ENCODE data around the gene FOXP1. TPM values are rescaled to one million over a fixed set of nuclear protein-coding genes. Genes with fewer than 3 reads are reported as not detected.

The FOXP1 gene
- total RNA-seq, 1 experiment from 2014 or later, result 334 TPM

GRCh38 chr3:71228156-71228866, 355.2 kb downstream of the FOXP1 start:
- no peak overlapping the region for H2AFZ ChIP-seq (ENCODE audit: low read length)
- H3K9me3 ChIP-seq (ENCODE audit: low read length), result no peaks in the 10 kb centered on the region
- no peaks in the 10 kb centered on the region for H3K27me3 ChIP-seq (ENCODE audit: low read length)
- no peak overlapping the region for H3K4me2 ChIP-seq (ENCODE audit: low read depth, low read length, poor library complexity, severe bottlenecking)
- H4K20me1 ChIP-seq (ENCODE audit: insufficient read depth, low read depth, low read length), result peaks cover 14% of the 10 kb centered on the region; the same call in 1 of the 2 replicates
- no peak for DNase-seq
- no peak overlapping the region for H3K9ac ChIP-seq (ENCODE audit: low read length)
- no peak overlapping the region for H3K27ac ChIP-seq (ENCODE audit: low read length)
- H3K36me3 ChIP-seq (ENCODE audit: insufficient read depth, low read length), result peaks cover 37% of the 10 kb centered on the region; the same call in 1 of the 2 replicates
- H3K4me3 ChIP-seq (ENCODE audit: low read length), result no peak overlapping the region
- H3K4me1 ChIP-seq (ENCODE audit: low read length), result peaks cover 80% of the 10 kb centered on the region
- no peaks in the 10 kb centered on the region for H3K9me2 ChIP-seq (replicated peaks; ENCODE audit: insufficient read depth, low read length)
- peaks cover 97% of the 10 kb centered on the region for H3K79me2 ChIP-seq (ENCODE audit: low read length)

GRCh38 chr3:71227270-71227661, 356.3 kb downstream of the FOXP1 start:
- H3K27ac ChIP-seq (ENCODE audit: low read length), result peak overlapping the region; percentile 45; the same call in 1 of the 2 replicates
- no peaks in the 10 kb centered on the region for H3K27me3 ChIP-seq (ENCODE audit: low read length)
- peaks cover 97% of the 10 kb centered on the region for H3K79me2 ChIP-seq (ENCODE audit: low read length)
- H3K4me1 ChIP-seq (ENCODE audit: low read length), result peaks cover 77% of the 10 kb centered on the region
- H3K9me3 ChIP-seq (ENCODE audit: low read length), result no peaks in the 10 kb centered on the region
- no peak overlapping the region for H3K4me3 ChIP-seq (ENCODE audit: low read length)
- DNase-seq, result no peak
- H2AFZ ChIP-seq (ENCODE audit: low read length), result no peak overlapping the region
- peaks cover 14% of the 10 kb centered on the region; the same call in 1 of the 2 replicates for H4K20me1 ChIP-seq (ENCODE audit: insufficient read depth, low read depth, low read length)
- peaks cover 34% of the 10 kb centered on the region; the same call in 1 of the 2 replicates for H3K36me3 ChIP-seq (ENCODE audit: insufficient read depth, low read length)
- no peaks in the 10 kb centered on the region for H3K9me2 ChIP-seq (replicated peaks; ENCODE audit: insufficient read depth, low read length)
- 0 out of 2 replicates have a peak overlapping the region, but pooled peaks have one; percentile 4 for H3K9ac ChIP-seq (ENCODE audit: low read length)
- peak overlapping the region; percentile 27 for H3K4me2 ChIP-seq (ENCODE audit: low read depth, low read length, poor library complexity, severe bottlenecking)

- Histone ChIP-seq H3K36me3 (ENCODE audit: insufficient read depth, low read length) (peaks cover 30% of the 10 kb centered on the region; the same call in 1 of the 2 replicates), H3K27ac (ENCODE audit: low read length) (peak overlapping the region; percentile 45; the same call in 1 of the 2 replicates), H4K20me1 (ENCODE audit: insufficient read depth, low read depth, low read length) (peaks cover 10% of the 10 kb centered on the region; the same call in 1 of the 2 replicates), H3K9ac (ENCODE audit: low read length) (peak overlapping the region; percentile 4; the same call in 1 of the 2 replicates), H2AFZ (ENCODE audit: low read length) (no peak overlapping the region), H3K4me2 (ENCODE audit: low read depth, low read length, poor library complexity, severe bottlenecking) (peak overlapping the region; percentile 27), H3K79me2 (ENCODE audit: low read length) (peaks cover 97% of the 10 kb centered on the region), H3K27me3 (ENCODE audit: low read length) (no peaks in the 10 kb centered on the region), H3K4me3 (ENCODE audit: low read length) (no peak overlapping the region), H3K9me2 (replicated peaks; ENCODE audit: insufficient read depth, low read length) (no peaks in the 10 kb centered on the region), H3K9me3 (ENCODE audit: low read length) (no peaks in the 10 kb centered on the region), H3K4me1 (ENCODE audit: low read length) (peaks cover 72% of the 10 kb centered on the region)
- DNase-seq, result no peak
Measured at GRCh38 chr3:71226565-71227269, 356.8 kb downstream of the FOXP1 start.

- no peak overlapping the region for H3K4me3 ChIP-seq (ENCODE audit: low read length)
- H3K9me2 ChIP-seq (replicated peaks; ENCODE audit: insufficient read depth, low read length), result no peaks in the 10 kb centered on the region
- no peak overlapping the region for H3K9ac ChIP-seq (ENCODE audit: low read length)
- DNase-seq, result no peak
- H3K4me2 ChIP-seq (ENCODE audit: low read depth, low read length, poor library complexity, severe bottlenecking), result no peak overlapping the region
- H3K27ac ChIP-seq (ENCODE audit: low read length), result peak overlapping the region; percentile 45
- no peaks in the 10 kb centered on the region for H3K9me3 ChIP-seq (ENCODE audit: low read length)
- H3K79me2 ChIP-seq (ENCODE audit: low read length), result peaks cover 97% of the 10 kb centered on the region
- H3K4me1 ChIP-seq (ENCODE audit: low read length), result peaks cover 71% of the 10 kb centered on the region
- H3K27me3 ChIP-seq (ENCODE audit: low read length), result no peaks in the 10 kb centered on the region
- H3K36me3 ChIP-seq (ENCODE audit: insufficient read depth, low read length), result peaks cover 23% of the 10 kb centered on the region; the same call in 1 of the 2 replicates
- peaks cover 8% of the 10 kb centered on the region; the same call in 1 of the 2 replicates for H4K20me1 ChIP-seq (ENCODE audit: insufficient read depth, low read depth, low read length)
- H2AFZ ChIP-seq (ENCODE audit: low read length), result no peak overlapping the region
Measured at GRCh38 chr3:71225951-71226564, 357.5 kb downstream of the FOXP1 start.

- Histone ChIP-seq H3K36me3 (ENCODE audit: insufficient read depth, low read length) (peaks cover 18% of the 10 kb centered on the region; the same call in 1 of the 2 replicates), H3K9me3 (ENCODE audit: low read length) (no peaks in the 10 kb centered on the region), H3K9me2 (replicated peaks; ENCODE audit: insufficient read depth, low read length) (no peaks in the 10 kb centered on the region), H3K4me3 (ENCODE audit: low read length) (no peak overlapping the region), H3K27me3 (ENCODE audit: low read length) (no peaks in the 10 kb centered on the region), H3K79me2 (ENCODE audit: low read length) (peaks cover 95% of the 10 kb centered on the region), H3K27ac (ENCODE audit: low read length) (peak overlapping the region; percentile 45; the same call in 1 of the 2 replicates), H3K4me2 (ENCODE audit: low read depth, low read length, poor library complexity, severe bottlenecking) (no peak overlapping the region), H4K20me1 (ENCODE audit: insufficient read depth, low read depth, low read length) (peaks cover 9% of the 10 kb centered on the region; the same call in 1 of the 2 replicates), H3K9ac (ENCODE audit: low read length) (no peak overlapping the region), H3K4me1 (ENCODE audit: low read length) (peaks cover 68% of the 10 kb centered on the region), H2AFZ (ENCODE audit: low read length) (no peak overlapping the region)
- DNase-seq, result no peak
Measured at GRCh38 chr3:71225002-71225684, 358.4 kb downstream of the FOXP1 start.

GRCh38 chr3:71219744-71220638, 363.5 kb downstream of the FOXP1 start:
- Histone ChIP-seq H3K36me3 (ENCODE audit: insufficient read depth, low read length) (peaks cover 11% of the 10 kb centered on the region; the same call in 1 of the 2 replicates), H3K4me3 (ENCODE audit: low read length) (no peak overlapping the region), H3K4me2 (ENCODE audit: low read depth, low read length, poor library complexity, severe bottlenecking) (no peak overlapping the region), H3K9me2 (replicated peaks; ENCODE audit: insufficient read depth, low read length) (no peaks in the 10 kb centered on the region), H3K27ac (ENCODE audit: low read length) (0 out of 2 replicates have a peak overlapping the region, but pooled peaks have one; percentile 36), H3K9ac (ENCODE audit: low read length) (no peak overlapping the region), H3K4me1 (ENCODE audit: low read length) (peaks cover 71% of the 10 kb centered on the region), H2AFZ (ENCODE audit: low read length) (no peak overlapping the region), H3K9me3 (ENCODE audit: low read length) (no peaks in the 10 kb centered on the region), H3K27me3 (ENCODE audit: low read length) (no peaks in the 10 kb centered on the region), H3K79me2 (ENCODE audit: low read length) (peaks cover 93% of the 10 kb centered on the region), H4K20me1 (ENCODE audit: insufficient read depth, low read depth, low read length) (peaks cover 7% of the 10 kb centered on the region; the same call in 1 of the 2 replicates)
- DNase-seq, result no peak

GRCh38 chr3:71218508-71218907, 365.0 kb downstream of the FOXP1 start:
- H3K27me3 ChIP-seq (ENCODE audit: low read length), result no peaks in the 10 kb centered on the region
- H2AFZ ChIP-seq (ENCODE audit: low read length), result no peak overlapping the region
- DNase-seq, result no peak
- peaks cover 77% of the 10 kb centered on the region for H3K4me1 ChIP-seq (ENCODE audit: low read length)
- no peaks in the 10 kb centered on the region for H3K9me2 ChIP-seq (replicated peaks; ENCODE audit: insufficient read depth, low read length)
- peak overlapping the region; percentile 1 for H3K4me2 ChIP-seq (ENCODE audit: low read depth, low read length, poor library complexity, severe bottlenecking)
- no peak overlapping the region for H3K4me3 ChIP-seq (ENCODE audit: low read length)
- H3K9ac ChIP-seq (ENCODE audit: low read length), result no peak overlapping the region
- peaks cover 7% of the 10 kb centered on the region; the same call in 1 of the 2 replicates for H4K20me1 ChIP-seq (ENCODE audit: insufficient read depth, low read depth, low read length)
- H3K79me2 ChIP-seq (ENCODE audit: low read length), result peaks cover 93% of the 10 kb centered on the region
- H3K36me3 ChIP-seq (ENCODE audit: insufficient read depth, low read length), result peaks cover 16% of the 10 kb centered on the region; the same call in 1 of the 2 replicates
- H3K9me3 ChIP-seq (ENCODE audit: low read length), result no peaks in the 10 kb centered on the region
- no peak overlapping the region; the same call in 1 of the 2 replicates for H3K27ac ChIP-seq (ENCODE audit: low read length)
